Testis (tissue), 3 donors: ENCODE measurements around the gene TRMT112. TPM values are rescaled to one million over a fixed set of nuclear protein-coding genes. Genes with fewer than 3 reads are reported as not detected.
A peak's percentile ranks its signal among the peaks of the same experiment; 100 is the strongest.
"Not testable (repeated sequence)": the region's sequence is repeated elsewhere in the genome, so short reads cannot be mapped to it uniquely, and the experiment has no call there.

Source experiments
- DNase-seq: peaks from one replicate; pipeline ENCODE4 v3.0.0-alpha.2; 2019
- H3K27ac ChIP-seq, 2 donors: fragments of 200-600 bp; sonication (generic); one replicate each; pipeline ENCODE4 v1.5.1; 2019
- H3K27me3 ChIP-seq: fragments of 200-600 bp; sonication (generic); one replicate; pipeline ENCODE4 v1.5.1; 2019
- H3K36me3 ChIP-seq: fragments of 200-600 bp; sonication (generic); one replicate; pipeline ENCODE4 v1.5.1; 2017; ENCODE audit warnings: low read depth; ENCODE audit errors: missing control alignments
- H3K4me1 ChIP-seq: fragments of 200-600 bp; sonication (generic); one replicate; pipeline ENCODE4 v1.5.1; 2019
- H3K4me3 ChIP-seq, 2 donors: fragments of 200-600 bp; sonication (generic); one replicate each; pipeline ENCODE4 v1.5.1; 2017 to 2019
- H3K9me3 ChIP-seq: fragments of 200-600 bp; sonication (generic); one replicate; pipeline ENCODE4 v1.5.1; 2017
- POLR2A ChIP-seq: fragments of 450-650 bp; IDR thresholded peaks from one replicate; pipeline ENCODE4 v1.6.1; 2017; ENCODE audit warnings: antibody characterized with exemption, mild to moderate bottlenecking, moderate library complexity
- WGBS, 2 donors: methylation state at CpG; one replicate each; pipeline ENCODE4 v1.1.5; 2018; 5-methylcytosine and 5-hydroxymethylcytosine counted together
- intact Hi-C: fragments of 100-400 bp; cut with DNase I; formaldehyde crosslinking; loops from one replicate; pipeline ENCODE4 v1.15.1; 2023; ENCODE audit warnings: low total_unique reads
- polyA plus RNA-seq: library from polyadenylated mRNA; stranded (reverse); fragments of 350-450 nt; fragmentation: Illumina TruSeq; extraction: RNeasy Lipid Tissue Mini Kit (QIAGEN cat#74804); gene quantifications from one replicate; pipeline ENCODE4 v1.2.3, GENCODE V29; 2014; ENCODE audit warnings: low read depth, low replicate concordance; ENCODE audit not compliant: insufficient read depth
- total RNA-seq, 2 donors: library from RNA; depleted of rRNA; stranded (reverse); fragments of >200 nt; gene quantifications; one replicate each; pipeline ENCODE4 v1.2.3, GENCODE V29; 2016
- TF ChIP-seq, protein P1 (sequence below), 3 experiments: fragments of 450-650 bp in 2 of 3; fragments of 200-600 bp in 1 of 3; sonication (generic) in 1 of 3; IDR thresholded peaks; one replicate each; pipeline ENCODE4 v1.5.1; 2016 to 2019; ENCODE audit warnings: antibody characterized with exemption in 3 of 3, mild to moderate bottlenecking in 2 of 3, moderate library complexity in 1 of 3

Gene TRMT112
- total and polyA plus RNA-seq, 3 donors from 2014 or later: 275 to 340 (median 303) TPM

DNA sequence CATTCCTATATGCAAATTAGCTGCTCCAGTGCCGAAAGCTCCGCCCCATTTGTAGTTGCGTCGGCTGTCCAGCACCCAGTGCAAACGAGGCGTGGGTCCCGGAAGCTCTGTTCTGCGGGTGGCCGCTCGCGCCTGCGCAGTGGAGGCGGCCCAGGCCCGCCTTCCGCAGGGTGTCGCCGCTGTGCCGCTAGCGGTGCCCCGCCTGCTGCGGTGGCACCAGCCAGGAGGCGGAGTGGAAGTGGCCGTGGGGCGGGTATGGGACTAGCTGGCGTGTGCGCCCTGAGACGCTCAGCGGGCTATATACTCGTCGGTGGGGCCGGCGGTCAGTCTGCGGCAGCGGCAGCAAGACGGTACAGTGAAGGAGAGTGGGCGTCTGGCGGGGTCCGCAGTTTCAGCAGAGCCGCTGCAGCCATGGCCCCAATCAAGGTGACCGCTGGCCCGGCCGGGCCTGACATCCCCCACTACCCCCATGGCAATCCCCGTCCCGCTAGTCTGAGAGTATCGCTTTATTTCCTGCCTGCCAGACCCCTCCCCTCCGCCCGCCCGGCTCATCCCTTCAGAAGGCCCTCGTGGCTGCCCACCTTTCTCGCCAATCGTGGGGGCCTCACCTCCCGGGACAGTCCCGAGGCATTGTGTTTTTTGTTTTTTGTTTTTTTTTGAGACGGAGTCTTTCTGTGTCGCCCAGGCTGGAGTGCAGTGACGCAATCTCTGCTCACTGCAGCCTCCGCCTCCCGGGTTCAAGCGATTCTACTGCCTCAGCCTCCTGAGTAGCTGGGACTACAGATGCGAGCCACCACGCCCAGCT is 804 bp upstream of the TRMT112 start, which contains the start of gene PRDX5:
Gene PRDX5 (plus strand): TSS at position 161 of the 805 bp plus-strand sequence. CDS start 95 bp downstream, at position 256.
- H3K27me3 ChIP-seq: no peaks in the 10 kb centered on the region
- peaks cover 9% of the 10 kb centered on the region for H3K4me1 ChIP-seq
- peak; percentile 69 for TF ChIP-seq POLR2A
- TF ChIP-seq, protein P1, sequence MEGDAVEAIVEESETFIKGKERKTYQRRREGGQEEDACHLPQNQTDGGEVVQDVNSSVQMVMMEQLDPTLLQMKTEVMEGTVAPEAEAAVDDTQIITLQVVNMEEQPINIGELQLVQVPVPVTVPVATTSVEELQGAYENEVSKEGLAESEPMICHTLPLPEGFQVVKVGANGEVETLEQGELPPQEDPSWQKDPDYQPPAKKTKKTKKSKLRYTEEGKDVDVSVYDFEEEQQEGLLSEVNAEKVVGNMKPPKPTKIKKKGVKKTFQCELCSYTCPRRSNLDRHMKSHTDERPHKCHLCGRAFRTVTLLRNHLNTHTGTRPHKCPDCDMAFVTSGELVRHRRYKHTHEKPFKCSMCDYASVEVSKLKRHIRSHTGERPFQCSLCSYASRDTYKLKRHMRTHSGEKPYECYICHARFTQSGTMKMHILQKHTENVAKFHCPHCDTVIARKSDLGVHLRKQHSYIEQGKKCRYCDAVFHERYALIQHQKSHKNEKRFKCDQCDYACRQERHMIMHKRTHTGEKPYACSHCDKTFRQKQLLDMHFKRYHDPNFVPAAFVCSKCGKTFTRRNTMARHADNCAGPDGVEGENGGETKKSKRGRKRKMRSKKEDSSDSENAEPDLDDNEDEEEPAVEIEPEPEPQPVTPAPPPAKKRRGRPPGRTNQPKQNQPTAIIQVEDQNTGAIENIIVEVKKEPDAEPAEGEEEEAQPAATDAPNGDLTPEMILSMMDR (IDR thresholded peaks at IDR 0.05): peak; percentile 10 to 67 (median 47)
- WGBS, 2 donors: 1 to 2% methylated on average over 28 to 59 of the region's 61 CpGs
- H3K4me3 ChIP-seq: peak within 1 kb of the TSS; percentile 72 to 75
- H3K9me3 ChIP-seq: no peaks in the 10 kb centered on the region
- H3K36me3 ChIP-seq: no peaks in the 10 kb centered on the region
- DNase-seq: peak; percentile 97
- intact Hi-C loops: no loop called here
- H3K27ac ChIP-seq: peak within 1 kb of the TSS; percentile 75 to 98

DNA sequence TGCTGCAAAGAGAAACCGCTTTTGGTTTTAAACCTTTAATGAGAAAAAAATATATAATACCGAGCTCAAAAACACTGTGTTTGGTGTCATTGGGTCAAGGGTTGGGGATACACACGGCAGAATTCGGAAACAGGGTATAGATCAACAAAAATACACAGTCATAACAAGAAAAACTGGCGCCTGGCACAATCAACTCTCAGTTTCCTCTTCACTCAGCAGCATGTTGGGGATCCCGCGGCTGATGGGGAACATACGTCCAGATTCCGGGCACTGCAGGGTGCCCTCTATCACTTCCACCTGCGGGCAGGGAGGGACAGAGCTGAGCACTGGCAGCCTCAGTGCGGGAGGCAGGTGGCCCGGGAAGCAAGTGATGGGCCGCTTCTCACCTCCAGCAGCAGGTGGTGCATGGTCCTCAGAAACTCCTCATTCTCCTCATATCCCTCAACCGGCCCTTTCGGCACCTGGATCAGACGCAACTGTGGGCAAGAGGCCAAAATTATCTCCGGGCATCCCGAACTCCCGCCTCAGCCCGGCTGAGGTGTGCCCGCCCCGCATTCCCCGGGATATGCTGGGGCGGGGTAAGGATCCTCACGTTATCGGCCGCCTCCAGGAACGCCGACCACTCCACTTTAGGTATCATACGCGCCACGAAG is 561 bp downstream of the TRMT112 start:
- 4% methylated on average over 32 of the region's 32 CpGs for whole genome bisulfite sequencing, 2 donors
- H3K9me3 ChIP-seq: no peaks in the 10 kb centered on the region
- no peaks in the 10 kb centered on the region for H3K27me3 ChIP-seq
- peak overlapping the region; percentile 72 to 75 for H3K4me3 ChIP-seq
- DNase-seq: no peak
- intact Hi-C loops: no loop called here
- H3K27ac ChIP-seq: peak overlapping the region; percentile 75 to 98
- no peak for TF ChIP-seq POLR2A
- TF ChIP-seq, protein P1 (IDR thresholded peaks at IDR 0.05): no peak
- H3K4me1 ChIP-seq: peaks cover 9% of the 10 kb centered on the region
- no peaks in the 10 kb centered on the region for H3K36me3 ChIP-seq

DNA sequence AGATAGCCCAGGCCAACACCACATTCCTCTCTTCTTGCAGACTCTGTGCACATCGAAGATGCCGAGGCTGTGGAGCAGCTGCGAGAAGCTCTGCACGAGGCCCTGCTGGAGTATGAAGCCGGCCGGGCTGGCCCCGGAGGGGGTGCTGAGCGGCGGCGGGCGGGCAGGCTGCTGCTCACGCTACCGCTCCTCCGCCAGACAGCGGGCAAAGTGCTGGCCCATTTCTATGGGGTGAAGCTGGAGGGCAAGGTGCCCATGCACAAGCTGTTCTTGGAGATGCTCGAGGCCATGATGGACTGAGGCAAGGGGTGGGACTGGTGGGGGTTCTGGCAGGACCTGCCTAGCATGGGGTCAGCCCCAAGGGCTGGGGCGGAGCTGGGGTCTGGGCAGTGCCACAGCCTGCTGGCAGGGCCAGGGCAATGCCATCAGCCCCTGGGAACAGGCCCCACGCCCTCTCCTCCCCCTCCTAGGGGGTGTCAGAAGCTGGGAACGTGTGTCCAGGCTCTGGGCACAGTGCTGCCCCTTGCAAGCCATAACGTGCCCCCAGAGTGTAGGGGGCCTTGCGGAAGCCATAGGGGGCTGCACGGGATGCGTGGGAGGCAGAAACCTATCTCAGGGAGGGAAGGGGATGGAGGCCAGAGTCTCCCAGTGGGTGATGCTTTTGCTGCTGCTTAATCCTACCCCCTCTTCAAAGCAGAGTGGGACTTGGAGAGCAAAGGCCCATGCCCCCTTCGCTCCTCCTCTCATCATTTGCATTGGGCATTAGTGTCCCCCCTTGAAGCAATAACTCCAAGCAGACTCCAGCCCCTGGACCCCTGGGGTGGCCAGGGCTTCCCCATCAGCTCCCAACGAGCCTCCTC is 1.5 kb downstream of the TRMT112 start:
- H3K9me3 ChIP-seq, DNase-seq, H3K4me3 ChIP-seq, H3K27me3 ChIP-seq, H3K36me3 ChIP-seq, H3K4me1 ChIP-seq, intact Hi-C loops: not testable (repeated sequence)
- H3K27ac ChIP-seq: peak overlapping the region in 1 of 2 donors; percentile 98
- 23 to 66% methylated on average over 2 to 22 of the region's 25 CpGs for WGBS, 2 donors

DNA sequence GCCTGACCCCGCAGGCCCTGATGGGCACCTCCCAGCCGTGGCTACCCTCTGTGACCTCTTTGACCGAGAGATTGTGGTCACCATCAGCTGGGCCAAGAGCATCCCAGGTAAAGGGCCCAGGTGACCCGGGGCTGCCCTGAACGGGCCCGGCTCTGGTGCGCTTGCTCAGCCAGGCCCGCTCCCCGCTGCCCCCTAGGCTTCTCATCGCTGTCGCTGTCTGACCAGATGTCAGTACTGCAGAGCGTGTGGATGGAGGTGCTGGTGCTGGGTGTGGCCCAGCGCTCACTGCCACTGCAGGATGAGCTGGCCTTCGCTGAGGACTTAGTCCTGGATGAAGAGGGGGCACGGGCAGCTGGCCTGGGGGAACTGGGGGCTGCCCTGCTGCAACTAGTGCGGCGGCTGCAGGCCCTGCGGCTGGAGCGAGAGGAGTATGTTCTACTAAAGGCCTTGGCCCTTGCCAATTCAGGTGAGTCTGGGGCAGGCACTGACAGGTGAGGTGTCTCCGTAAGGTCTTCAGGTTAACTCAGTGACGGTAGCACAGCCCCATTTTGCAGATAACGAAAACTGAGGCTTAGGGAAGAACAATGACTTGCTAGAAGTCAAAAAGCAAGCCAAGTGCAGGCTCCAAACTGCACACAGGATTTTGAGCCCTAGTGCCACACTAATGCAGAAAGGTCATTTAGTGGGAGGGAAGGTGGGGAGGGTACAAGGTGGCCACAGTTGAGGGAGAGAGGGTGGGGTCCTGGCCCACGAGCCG is 2.4 kb downstream of the TRMT112 start:
- TF ChIP-seq, protein P1 (IDR thresholded peaks at IDR 0.05): no peak
- TF ChIP-seq POLR2A: no peak
- Histone ChIP-seq H3K36me3 (no peaks in the 10 kb centered on the region), H3K27ac (no peak overlapping the region), H3K27me3 (no peaks in the 10 kb centered on the region), H3K4me1 (peaks cover 9% of the 10 kb centered on the region), H3K4me3 (no peak overlapping the region), H3K9me3 (no peaks in the 10 kb centered on the region)
- intact Hi-C loops: no loop called here
- 85 to 87% methylated on average over 17 to 22 of the region's 24 CpGs for WGBS, 2 donors
- DNase-seq: no peak
